22Rv1 (cell line): ENCODE results near the gene AOPEP.

Source experiments
- CTCF ChIP-seq: fragments of 450-650 bp; IDR thresholded peaks from 2 replicates; pipeline ENCODE4 v1.5.1; 2017; ENCODE audit warnings: mild to moderate bottlenecking
- ZFX ChIP-seq: fragments of 450-650 bp; IDR thresholded peaks from 2 replicates; pipeline ENCODE4 v1.6.1; 2017; ENCODE audit warnings: antibody characterized with exemption, borderline replicate concordance

- TF ChIP-seq CTCF (no peak), ZFX (no peak)
Measured at GRCh38 chr9:95055851-95056551, 329.5 kb downstream of the AOPEP start.
